Pancreas (tissue), 10 donors: ENCODE results near the gene DNAJC15. TPM values are rescaled to one million over a fixed set of nuclear protein-coding genes. Genes with fewer than 3 reads are reported as not detected.

Source experiments
- ATAC-seq, 4 donors: fragments of 200-7000 bp; cut with Tn5 transposase; one replicate each; pipeline versions ENCODE4 v1.8.0 to v1.9.1; 2020; ENCODE audit warnings: mild to moderate bottlenecking in 4 of 4, moderate library complexity in 4 of 4
- DNase-seq, 6 donors: peaks; one replicate each; pipeline ENCODE4 v3.0.0-alpha.2; 2020
- FAIRE-seq: peaks from 2 replicates; lab custom pipeline; 2012; peaks lifted over from hg19 to GRCh38; lab: Jason Lieb, UNC
- H3K27ac ChIP-seq, 4 donors: fragments of 200-600 bp; sonication (generic); 1 replicate in 3 of 4; 2 replicates in 1 of 4; pipeline versions ENCODE4 v1.5.0 to v1.8.0; 2020
- H3K27me3 ChIP-seq, 4 donors: fragments of 200-600 bp; one replicate each; pipeline ENCODE4 v1.8.0; 2021
- H3K36me3 ChIP-seq, 3 donors: fragments of 200-600 bp; sonication (generic) in 1 of 3; one replicate each; pipeline versions ENCODE4 v1.5.0 to v1.8.0; 2020 to 2021
- H3K4me1 ChIP-seq, 3 donors: fragments of 200-600 bp; one replicate each; pipeline ENCODE4 v1.8.0; 2021
- H3K4me3 ChIP-seq, 4 donors: fragments of 200-600 bp; sonication (generic) in 2 of 4; one replicate each; pipeline versions ENCODE4 v1.5.0 to v1.8.0; 2020 to 2021
- H3K9me3 ChIP-seq, 4 donors: fragments of 200-600 bp; one replicate each; pipeline ENCODE4 v1.8.0; 2021
- CTCF ChIP-seq, 4 donors: fragments of 200-600 bp; sonication (generic) in 3 of 4; IDR thresholded peaks; one replicate each; pipeline versions ENCODE4 v1.5.0 to v1.8.0; 2021; ENCODE audit warnings: antibody characterized with exemption in 4 of 4
- WGBS, 2 donors: extraction: QIAGEN DNeasy Blood & Tissue Kit; methylation state at CpG; one replicate each; pipeline ENCODE4 v1.1.7; 2013; 5-methylcytosine and 5-hydroxymethylcytosine counted together
- intact Hi-C, 3 donors: fragments of 100-400 bp; cut with DNase I; formaldehyde crosslinking; loops; one replicate each; pipeline versions ENCODE4 v1.11.1 to v1.14.2; 2022
- polyA plus RNA-seq, 2 donors: library from polyadenylated mRNA; stranded (reverse); fragments of 200-250 nt; gene quantifications; one replicate each; pipeline ENCODE4 v1.2.3, GENCODE V29; 2013
- total RNA-seq, 6 donors: library from RNA; stranded (reverse); fragmentation: NEBNext Ultra II Directional in 4 of 6; extraction: Animal tissue kit (Norgen Biotek cat#: 25700) in 4 of 6; gene quantifications; one replicate each; pipeline versions ENCODE4 v1.2.1 to v1.2.4, GENCODE V29; 2021 to 2023
- donor health status: healthy with polysubstance abuse.
- donor health status: DM: no; HTN: no; CAD: no; lungs with moderate emphysema.
- donor health status: DM: no; HTN: no; CAD: no.
- donor health status: control.
- donor health status: control.
- donor health status: Bipolar disorder and iron deficiency.
- donor health status: DM: yes; HTN: yes; CAD: no.
- donor health status: DM: no; HTN: no; CAD: no.
- donor health status: DM: no; HTN: no; CAD: no.
- donor health status: DM: yes; HTN: yes; CAD: no.

Gene DNAJC15
- total and polyA plus RNA-seq, 8 donors, result 5.2 to 10.2 (median 6.8) TPM

- ATAC-seq, result no peak
- DNase-seq, result no peak
- H3K27ac ChIP-seq, result no peak overlapping the region
- H3K9me3 ChIP-seq, result no peaks in the 10 kb centered on the region
- no peak overlapping the region for H3K4me3 ChIP-seq
- intact Hi-C loops, result no loop called here
- H3K27me3 ChIP-seq, result no peaks in the 10 kb centered on the region
- WGBS, 2 donors, result 24 to 29% methylated on average over 3 of the region's 3 CpGs
- H3K4me1 ChIP-seq, result no peaks in the 10 kb centered on the region
- FAIRE-seq, result no peak
- no peaks in the 10 kb centered on the region for H3K36me3 ChIP-seq
- TF ChIP-seq CTCF (IDR thresholded peaks at IDR 0.05), result no peak
Measured at GRCh38 chr13:43129511-43130110, 106.2 kb downstream of the DNAJC15 start.

GRCh38 chr13:43132257-43132656 is 108.9 kb downstream of the DNAJC15 start:
- no peaks in the 10 kb centered on the region for H3K4me1 ChIP-seq
- DNase-seq (peak in 1 of 6 donors; percentile 16), FAIRE-seq (no peak), ATAC-seq (peak in 3 of 4 donors; percentile 88 to 92 (median 89))
- TF ChIP-seq CTCF (IDR thresholded peaks at IDR 0.05), result no peak
- no peaks in the 10 kb centered on the region for H3K27me3 ChIP-seq
- H3K36me3 ChIP-seq, result no peaks in the 10 kb centered on the region
- intact Hi-C loops, result no loop called here
- no peak overlapping the region for H3K27ac ChIP-seq
- H3K9me3 ChIP-seq, result no peaks in the 10 kb centered on the region
- no peak overlapping the region for H3K4me3 ChIP-seq
- 31 to 33% methylated on average over 4 of the region's 4 CpGs for WGBS, 2 donors

- Histone ChIP-seq H3K27me3 (no peaks in the 10 kb centered on the region), H3K4me3 (no peak overlapping the region), H3K36me3 (no peaks in the 10 kb centered on the region), H3K27ac (no peak overlapping the region), H3K9me3 (no peaks in the 10 kb centered on the region), H3K4me1 (no peaks in the 10 kb centered on the region)
- no peak for FAIRE-seq
- DNase-seq, result no peak
- intact Hi-C loops, result no loop called here
- ATAC-seq, result no peak
- TF ChIP-seq CTCF (IDR thresholded peaks at IDR 0.05), result no peak
- WGBS, 2 donors, result 49 to 51% methylated on average over 5 of the region's 5 CpGs
Measured at GRCh38 chr13:43132911-43133310, 109.5 kb downstream of the DNAJC15 start.

- ATAC-seq (no peak), FAIRE-seq (no peak), DNase-seq (no peak)
- Histone ChIP-seq H3K4me1 (no peaks in the 10 kb centered on the region), H3K36me3 (no peaks in the 10 kb centered on the region), H3K27me3 (no peaks in the 10 kb centered on the region), H3K4me3 (no peak overlapping the region), H3K27ac (no peak overlapping the region), H3K9me3 (no peaks in the 10 kb centered on the region)
- WGBS, 2 donors, result 79 to 83% methylated on average over 4 of the region's 4 CpGs
- TF ChIP-seq CTCF (IDR thresholded peaks at IDR 0.05), result no peak
- intact Hi-C loops, result no loop called here
Measured at GRCh38 chr13:43133792-43134191, 110.4 kb downstream of the DNAJC15 start.

GRCh38 chr13:43134868-43135267 is 111.5 kb downstream of the DNAJC15 start:
- no peaks in the 10 kb centered on the region for H3K27me3 ChIP-seq

More at GRCh38 chr13:43134868-43135267, 111.5 kb downstream of the DNAJC15 start:
- H3K36me3 ChIP-seq, result no peaks in the 10 kb centered on the region
- DNase-seq, result no peak
- H3K9me3 ChIP-seq, result no peaks in the 10 kb centered on the region
- no peak overlapping the region for H3K27ac ChIP-seq
- no peak overlapping the region for H3K4me3 ChIP-seq
- no peaks in the 10 kb centered on the region for H3K4me1 ChIP-seq
- no peak for TF ChIP-seq CTCF (IDR thresholded peaks at IDR 0.05)
- intact Hi-C loops, result no loop called here
- ATAC-seq, result no peak
- FAIRE-seq, result no peak
- WGBS, 2 donors, result 72 to 73% methylated on average over 7 of the region's 7 CpGs
